Neural cell (in vitro differentiated cells): Measurements from ENCODE around the gene QSOX2.

Source experiments
- EP300 ChIP-seq: fragments of 450-650 bp; conservative IDR thresholded peaks from 2 replicates; pipeline ENCODE4 v1.6.1; 2014; ENCODE audit warnings: antibody characterized with exemption, mild to moderate bottlenecking, moderate library complexity; ENCODE audit not compliant: poor library complexity, severe bottlenecking
- POLR2AphosphoS5 ChIP-seq: IDR thresholded peaks from 2 replicates; pipeline ENCODE4 v1.6.1; 2012
- RAD21 ChIP-seq: fragments of 450-650 bp; conservative IDR thresholded peaks from 2 replicates; pipeline ENCODE4 v1.6.1; 2014; ENCODE audit warnings: antibody characterized with exemption, mild to moderate bottlenecking, moderate library complexity

DNA sequence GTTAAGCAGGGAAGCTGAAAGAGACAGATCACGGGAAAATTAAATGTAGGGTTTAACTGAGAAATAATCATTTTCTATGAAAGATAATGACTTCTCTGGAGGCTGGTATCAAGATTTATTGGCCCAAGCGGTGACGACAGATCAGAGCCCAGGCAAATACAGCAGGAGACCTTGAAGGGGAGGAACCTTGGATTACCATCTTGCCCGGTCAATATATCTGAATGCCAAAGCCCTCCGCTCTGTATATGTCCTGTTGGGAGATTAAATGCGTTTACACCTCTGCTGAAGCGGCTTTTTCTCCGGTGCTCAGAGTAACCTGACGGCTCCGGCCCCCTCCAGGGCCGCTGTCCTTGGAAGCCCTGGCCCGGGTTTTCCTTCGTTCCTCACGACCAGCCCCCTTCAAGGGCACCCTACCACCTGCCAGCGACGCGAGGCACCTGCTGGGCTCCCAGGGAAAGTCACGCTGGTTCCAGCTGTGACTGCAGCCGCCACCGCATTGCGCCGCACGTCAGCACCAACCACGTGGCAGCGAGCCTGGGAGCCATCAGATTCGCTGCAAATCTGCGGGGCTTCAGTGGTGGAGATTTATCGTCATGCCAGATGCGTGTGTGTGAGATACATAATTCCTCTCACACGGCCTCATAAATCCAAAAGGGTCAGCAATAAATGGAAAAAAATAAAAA is 4.4 kb upstream of the QSOX2 start:
- no peak for TF ChIP-seq EP300
- no peak for TF ChIP-seq POLR2AphosphoS5
- TF ChIP-seq RAD21 = no peak
